SHP77 treated with DMSO at 0.1 percent for 48 hours (cell line): ENCODE results near the gene BMP2K.
"Not testable (repeated sequence)": the region's sequence is repeated elsewhere in the genome, so short reads cannot be mapped to it uniquely, and the experiment has no call there.

Source experiments
- DNase-seq: peaks from one replicate; lab custom pipeline; 2025; lab: John Stamatoyannopoulos, UW

BMP2K gene

DNA sequence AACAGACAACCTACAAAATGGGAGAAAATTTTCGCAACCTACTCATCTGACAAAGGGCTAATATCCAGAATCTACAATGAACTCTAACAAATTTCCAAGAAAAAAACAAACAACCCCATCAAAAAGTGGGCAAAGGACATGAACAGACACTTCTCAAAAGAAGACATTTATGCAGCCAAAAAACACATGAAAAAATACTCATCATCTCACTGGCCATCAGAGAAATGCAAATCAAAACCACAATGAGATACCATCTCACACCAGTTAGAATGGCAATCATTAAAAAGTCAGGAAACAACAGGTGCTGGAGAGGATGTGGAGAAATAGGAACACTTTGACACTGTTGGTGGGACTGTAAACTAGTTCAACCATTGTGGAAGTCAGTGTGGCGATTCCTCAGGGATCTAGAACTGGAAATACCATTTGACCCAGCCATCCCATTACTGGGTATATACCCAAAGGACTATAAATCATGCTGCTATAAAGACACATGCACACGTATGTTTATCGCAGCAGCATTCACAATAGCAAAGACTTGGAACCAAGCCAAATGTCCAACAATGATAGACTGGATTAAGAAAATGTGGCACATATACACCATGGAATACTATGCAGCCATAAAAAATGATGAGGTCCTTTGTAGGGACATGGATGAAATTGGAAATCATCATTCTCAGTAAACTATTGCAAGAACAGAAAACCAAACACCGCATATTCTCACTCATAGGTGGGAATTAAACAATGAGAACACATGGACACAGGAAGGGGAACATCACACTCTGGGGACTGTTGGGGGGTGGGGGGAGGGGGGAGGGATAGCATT is 19.7 kb downstream of the BMP2K start:
- DNase-seq = not testable (repeated sequence)

DNA sequence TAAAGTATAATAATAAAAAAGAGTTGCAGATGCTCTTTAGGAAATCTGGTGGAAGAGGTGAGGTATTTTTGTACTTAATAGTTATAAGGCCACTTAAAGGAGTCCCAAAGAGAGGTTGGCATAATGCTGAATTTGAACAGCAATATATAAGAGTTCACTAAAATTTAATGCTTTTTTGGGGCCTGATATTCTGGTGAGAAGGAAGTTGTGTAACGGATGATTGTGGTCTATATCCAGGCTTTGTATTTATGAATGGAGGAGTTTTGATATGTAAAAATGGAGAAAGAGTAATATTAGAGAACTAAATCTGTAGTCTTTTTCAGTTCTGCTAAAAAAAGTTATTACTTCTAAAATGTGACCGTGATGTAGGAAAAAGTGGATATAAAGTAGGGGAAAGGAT is 20.4 kb downstream of the BMP2K start:
- DNase-seq = no peak

DNA sequence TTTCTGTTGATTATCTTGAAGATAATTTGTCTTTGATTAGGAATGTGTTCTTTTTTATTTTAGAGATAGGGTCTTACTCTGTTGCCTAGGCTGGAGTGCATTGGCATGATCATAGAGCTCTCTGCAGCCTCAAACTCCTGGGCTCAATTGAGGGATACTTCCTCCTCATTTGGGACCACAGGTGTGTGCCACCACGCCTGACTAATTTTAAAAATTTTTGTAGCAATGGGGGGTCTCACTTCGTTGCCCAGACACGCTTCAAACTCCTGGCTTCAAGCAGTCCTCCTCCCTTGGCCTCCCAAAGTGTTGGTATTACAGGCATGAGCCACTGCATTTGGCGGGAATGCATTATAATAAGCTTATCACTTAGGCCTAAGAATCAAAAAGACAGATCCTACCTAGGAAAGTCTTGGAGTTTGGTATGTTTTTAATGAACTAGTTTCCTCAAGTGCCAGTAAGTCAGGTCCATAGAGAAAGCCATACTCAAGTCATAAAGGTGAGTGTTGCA is 21.7 kb downstream of the BMP2K start:
- DNase-seq = no peak

DNA sequence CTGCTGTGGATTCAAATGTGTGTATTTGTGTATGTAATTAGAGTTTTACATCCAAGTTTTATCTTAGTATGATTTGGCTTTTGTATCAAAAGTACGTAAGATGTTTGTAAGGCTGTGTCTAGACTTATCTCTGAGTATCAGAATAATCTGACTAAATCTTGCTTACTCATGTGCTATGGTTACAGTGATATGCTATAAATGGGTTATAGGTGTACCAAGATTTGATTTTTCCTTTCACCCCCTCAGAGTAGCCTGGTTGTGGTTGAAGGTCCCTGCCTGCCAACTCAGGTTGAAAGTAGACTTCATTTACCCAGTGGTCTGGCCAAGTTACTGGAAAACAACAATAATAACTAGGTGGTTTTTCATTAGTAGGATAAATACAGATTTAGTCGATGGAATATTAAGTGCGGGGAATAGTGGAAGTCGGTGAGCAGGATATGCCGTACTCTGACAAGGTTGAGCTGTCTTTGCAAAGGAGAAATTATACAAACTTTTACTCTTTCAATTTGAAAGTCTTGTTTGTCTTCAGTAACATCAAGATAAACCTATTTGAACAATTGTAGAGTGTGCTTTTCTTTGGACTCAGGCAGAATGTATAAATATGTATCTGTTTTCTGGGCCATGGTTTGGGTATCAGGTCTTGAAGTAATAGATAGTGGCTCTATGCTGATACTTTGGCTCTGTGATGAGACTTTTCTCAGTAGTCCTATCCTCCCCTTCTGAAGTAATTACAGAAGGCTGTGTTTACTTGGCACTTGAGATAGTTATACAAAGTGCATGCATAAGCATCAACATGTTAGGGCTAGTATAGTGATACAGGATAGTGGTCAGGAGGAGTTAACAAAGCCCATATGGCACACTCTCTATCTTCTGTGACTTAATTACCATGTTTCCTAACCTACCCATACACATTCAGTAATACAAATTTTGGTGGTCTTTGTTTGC is 23.7 kb downstream of the BMP2K start:
- DNase-seq = no peak

DNA sequence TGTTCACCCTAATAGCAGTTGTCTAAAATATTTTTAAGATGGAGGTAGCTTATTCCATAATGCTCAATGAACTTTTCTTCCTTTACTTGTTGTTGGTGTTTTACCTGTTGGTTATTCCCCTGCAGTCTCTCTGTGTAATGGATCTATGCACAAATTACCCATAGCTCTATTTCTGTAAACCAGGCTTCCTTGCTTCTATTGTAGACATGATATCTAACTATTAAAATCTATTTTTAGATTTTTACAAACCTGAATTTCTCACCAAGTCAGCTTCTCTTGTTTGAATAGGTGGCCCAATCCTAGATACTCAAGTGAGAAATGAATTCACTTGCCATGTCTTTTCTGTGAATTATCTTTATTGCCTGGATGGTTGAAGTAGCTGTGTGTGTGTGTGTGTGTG is 24.8 kb downstream of the BMP2K start:
- DNase-seq = no peak

DNA sequence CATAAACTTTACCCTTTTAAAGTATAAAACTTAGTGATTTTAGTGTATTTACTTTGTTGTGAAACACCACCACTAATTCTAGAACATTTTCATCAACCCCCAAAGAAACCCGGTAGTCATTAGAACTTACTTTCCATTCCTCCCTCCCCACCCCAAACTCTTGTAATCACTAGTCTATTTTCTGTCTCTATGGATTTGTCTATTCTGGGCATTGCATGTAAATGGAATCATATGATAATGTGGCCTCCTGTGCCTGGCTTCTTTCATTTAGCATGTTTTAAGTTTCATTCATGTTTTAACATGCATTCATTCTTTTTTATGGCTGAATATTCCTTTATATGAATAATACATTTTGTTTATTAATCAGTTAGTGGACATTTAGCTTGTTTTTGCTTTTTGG is 27.8 kb downstream of the BMP2K start:
- no peak for DNase-seq

GRCh38 chr4:78806943-78807460 is 30.9 kb downstream of the BMP2K start:
- DNase-seq = no peak

- DNase-seq = no peak
Observed at GRCh38 chr4:78809295-78809694, 33.1 kb downstream of the BMP2K start.

GRCh38 chr4:78809928-78810835 is 34.0 kb downstream of the BMP2K start:
- no peak for DNase-seq

DNA sequence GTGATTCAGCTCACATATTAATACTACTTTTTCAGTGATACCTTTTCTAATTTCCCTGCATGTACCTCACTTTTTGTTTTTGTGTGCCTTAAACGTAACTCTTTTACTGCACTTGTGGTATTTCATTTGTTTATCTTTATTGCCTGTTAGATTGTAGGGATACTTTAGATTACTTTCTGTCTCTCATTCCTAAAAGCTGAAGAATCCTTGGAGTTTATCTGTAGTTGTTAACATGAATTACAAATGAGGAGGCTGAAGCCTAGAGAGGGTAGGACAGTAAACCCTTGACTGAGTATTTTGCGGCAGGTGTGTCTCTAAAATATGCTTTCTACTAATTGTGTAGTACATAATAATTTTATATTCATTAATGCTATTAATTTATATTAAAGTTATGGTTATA is 34.9 kb downstream of the BMP2K start:
- DNase-seq = no peak

- DNase-seq = no peak
Observed at GRCh38 chr4:78818530-78819079, 42.5 kb downstream of the BMP2K start.

GRCh38 chr4:78824001-78824400 is 47.9 kb downstream of the BMP2K start:
- DNase-seq = no peak

- no peak for DNase-seq
Observed at GRCh38 chr4:78827191-78827590, 51.0 kb downstream of the BMP2K start.

DNA sequence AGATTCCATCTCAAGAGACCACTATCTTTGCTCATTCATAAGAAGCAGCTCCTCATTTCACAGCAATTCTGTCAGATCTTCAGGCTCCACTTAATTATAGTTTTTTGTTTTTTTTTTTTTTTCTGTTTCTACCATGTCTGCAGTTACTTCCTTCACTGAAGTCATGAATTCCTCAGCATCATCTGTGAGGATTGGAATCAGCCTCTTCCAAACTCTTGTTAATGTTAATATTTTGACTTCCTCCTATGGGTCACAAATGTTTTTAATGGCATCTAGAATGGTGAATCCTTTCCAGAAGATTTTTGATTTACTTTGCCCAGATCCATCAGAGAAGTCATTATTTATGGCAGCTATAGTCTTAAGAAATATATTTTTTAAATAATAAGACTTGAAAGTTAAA is 53.1 kb downstream of the BMP2K start:
- no peak for DNase-seq

DNA sequence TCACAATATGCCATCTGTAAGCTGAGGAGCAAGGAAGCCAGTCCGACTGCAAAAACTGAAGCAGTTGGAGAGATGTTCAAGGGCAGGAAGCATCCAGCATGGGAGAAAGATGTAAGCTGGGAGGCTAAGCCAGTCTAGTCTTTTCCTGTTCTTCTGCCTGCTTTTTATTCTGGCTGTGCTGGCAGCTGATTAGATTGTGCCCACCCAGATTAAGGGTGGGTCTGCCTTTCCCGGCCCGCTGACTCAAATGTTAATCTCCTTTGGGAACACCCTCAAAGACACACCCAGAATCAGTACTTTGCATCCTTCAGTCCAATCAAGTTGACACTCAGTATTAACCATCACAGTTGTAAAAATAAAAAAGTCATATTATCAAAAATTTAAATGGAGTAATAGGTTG is 63.5 kb downstream of the BMP2K start:
- not testable (repeated sequence) for DNase-seq

DNA sequence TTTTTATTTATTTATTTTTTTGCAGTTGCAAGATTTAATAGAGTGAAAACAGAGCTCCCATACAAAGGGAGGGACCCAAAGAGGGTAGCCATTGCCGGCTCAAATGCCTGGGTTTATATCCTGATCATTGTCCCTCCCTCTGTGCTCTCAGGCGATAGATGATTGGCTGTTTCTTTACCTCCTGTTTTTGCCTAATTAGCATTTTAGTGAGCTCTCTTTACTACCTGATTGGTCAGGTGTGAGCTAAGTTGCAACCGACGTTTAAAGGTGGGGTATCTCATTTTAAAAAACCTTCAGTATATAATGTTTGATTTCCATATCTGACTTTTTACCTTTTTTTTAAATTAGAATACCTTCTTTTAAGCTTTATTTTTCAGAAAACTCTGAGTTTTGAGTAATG is 64.1 kb downstream of the BMP2K start:
- DNase-seq = not testable (repeated sequence)

GRCh38 chr4:78845472-78845871 is 69.3 kb downstream of the BMP2K start:
- DNase-seq = no peak

- no peak for DNase-seq
Observed at GRCh38 chr4:78846258-78846657, 70.1 kb downstream of the BMP2K start.

DNA sequence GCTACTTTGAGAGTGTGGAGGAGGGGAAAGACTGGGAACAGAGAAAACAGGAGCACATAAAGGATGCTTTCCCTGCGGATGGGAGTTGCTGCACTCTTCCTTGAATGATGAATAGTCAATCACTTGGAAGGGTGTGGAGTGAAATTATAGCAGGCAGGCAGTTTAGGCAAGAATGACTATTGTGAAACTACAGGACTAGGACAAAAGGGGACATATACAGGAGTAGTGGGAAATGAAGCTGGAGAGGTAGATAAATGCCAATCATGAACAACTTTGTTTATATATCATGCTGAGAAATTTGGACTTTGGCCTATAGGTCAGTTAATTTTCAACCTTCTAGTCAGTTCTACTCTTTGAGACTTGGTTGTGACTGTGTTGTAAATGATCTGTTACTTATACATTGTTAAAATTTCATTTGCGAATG is 86.2 kb downstream of the BMP2K start:
- no peak for DNase-seq

GRCh38 chr4:78863254-78863869 is 87.2 kb downstream of the BMP2K start:
- DNase-seq = no peak

GRCh38 chr4:78863991-78864390 is 87.8 kb downstream of the BMP2K start:
- DNase-seq = no peak
